HG03460 (cell line): Measurements from ENCODE around the gene VAX1.
"Not testable (repeated sequence)": the region's sequence is repeated elsewhere in the genome, so short reads cannot be mapped to it uniquely, and the experiment has no call there.

Experiments
- ATAC-seq: cut with Tn5 transposase; IDR thresholded peaks from one replicate; pipeline ENCODE4 v1.9.1; 2021; ENCODE audit not compliant: unreplicated experiment

Gene VAX1

GRCh38 chr10:117136391-117136975 is 1.6 kb downstream of the VAX1 start:
- no peak for ATAC-seq

- no peak for ATAC-seq
Observed at GRCh38 chr10:117135480-117136140, 2.5 kb downstream of the VAX1 start.

GRCh38 chr10:117135026-117135372 is 3.1 kb downstream of the VAX1 start:
- no peak for ATAC-seq

DNA sequence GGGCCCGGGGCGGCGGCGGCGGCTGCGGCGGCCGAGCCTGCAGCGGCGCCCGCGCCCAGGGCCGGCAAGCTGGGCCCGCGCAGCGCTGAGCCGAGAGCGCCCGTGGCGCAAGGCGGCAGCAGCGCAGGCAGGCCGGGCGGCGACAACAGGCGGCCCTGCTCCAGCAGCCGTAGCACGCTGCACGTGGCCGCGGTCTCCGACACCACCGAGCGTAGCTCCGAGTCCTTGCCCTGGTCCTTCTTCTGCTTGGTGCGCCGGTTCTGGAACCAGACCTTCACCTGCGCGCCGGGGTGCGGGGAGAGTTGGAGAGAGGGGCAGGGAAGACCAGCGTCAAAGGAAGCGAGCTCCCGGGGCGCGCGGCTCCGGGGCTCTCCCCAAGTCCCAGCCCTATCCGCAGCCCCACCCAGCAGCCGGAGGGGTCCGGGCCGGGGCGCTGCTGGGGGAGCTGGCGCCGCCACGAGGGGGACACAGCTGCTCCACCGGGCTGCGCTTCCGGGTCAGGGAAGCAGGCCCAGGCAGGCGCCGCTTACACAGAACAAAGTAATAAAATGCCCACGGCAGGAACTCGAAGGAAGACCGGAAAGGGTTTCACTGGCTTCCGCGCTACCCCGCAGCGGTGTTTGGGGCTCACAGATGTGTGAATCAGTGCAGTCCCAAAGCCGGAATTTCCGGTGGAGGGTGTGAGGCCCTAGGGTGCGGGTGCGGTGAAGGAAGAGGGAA is 3.6 kb downstream of the VAX1 start:
- ATAC-seq = no peak

- ATAC-seq = no peak
Observed at GRCh38 chr10:117134056-117134305, 4.1 kb downstream of the VAX1 start.

GRCh38 chr10:117133273-117134055 is 4.6 kb downstream of the VAX1 start:
- no peak for ATAC-seq

DNA sequence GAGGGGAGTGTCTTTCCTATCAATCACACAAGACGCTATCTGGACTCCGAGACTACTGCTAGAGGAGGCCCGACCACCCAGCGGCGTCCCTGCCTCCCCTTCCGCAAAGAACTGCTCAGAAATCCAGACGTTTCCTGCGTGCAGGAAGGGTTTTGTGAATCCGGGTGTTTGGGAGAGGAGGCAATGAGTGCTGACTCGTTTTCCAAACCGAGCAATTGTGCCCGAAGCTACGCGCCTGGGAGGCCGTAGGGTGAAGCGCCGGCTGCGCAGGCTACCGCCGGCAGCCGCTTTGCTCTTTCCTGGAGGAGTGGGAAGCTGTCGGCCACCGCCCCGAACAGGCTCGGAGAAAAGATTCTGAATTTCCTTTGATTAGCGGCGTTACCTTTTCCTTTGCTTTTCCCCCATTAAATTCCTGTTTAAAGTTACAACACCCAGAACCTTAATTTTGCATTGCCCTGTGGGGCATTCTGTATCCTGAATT is 5.3 kb downstream of the VAX1 start:
- ATAC-seq = no peak

DNA sequence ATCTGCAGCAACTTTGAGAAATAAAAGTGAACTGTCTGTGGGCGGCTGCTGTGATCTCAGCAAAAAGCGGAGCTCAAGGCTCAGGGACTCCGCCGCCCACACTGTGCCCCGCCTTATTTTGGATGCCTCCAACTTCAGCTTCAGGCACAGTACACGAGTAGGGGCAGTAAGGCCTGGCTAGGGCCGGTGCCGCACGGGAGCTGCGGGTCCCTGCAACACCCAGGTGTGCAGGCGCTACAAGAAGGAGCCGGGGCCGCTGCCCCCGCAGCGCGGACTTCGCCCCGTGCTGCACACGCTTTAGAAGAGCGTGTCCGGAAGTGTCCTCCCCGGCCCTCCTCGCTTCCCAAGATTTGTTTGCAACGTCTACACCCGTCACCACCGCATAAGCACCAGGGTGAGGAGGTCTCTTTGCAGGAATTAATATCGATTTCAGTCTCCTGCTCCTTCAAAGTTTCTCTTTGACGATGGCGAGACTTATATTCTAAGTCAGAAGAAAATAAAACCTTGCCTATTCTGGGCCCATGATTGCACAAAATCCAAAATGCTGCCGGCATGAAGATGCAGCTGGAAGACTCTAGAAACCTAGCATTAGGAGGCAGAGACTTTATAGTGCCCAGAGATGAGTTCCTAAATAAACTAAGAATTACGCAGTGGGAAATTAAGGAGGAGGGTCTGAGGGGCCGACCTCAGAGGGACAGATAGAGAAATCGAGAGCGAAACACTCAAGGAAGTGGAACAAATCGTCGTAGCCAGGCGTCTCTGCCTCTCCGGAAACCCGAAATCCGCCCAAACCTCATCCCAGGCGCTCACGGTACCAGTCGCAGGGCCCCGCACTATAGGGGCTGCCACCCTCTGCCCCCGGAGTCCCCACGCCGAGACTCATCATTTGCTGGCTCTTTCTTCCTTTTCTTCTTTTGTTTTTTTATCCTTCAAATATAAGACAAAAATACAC is 6.4 kb downstream of the VAX1 start:
- no peak for ATAC-seq

GRCh38 chr10:117130862-117131375 is 7.2 kb downstream of the VAX1 start:
- no peak for ATAC-seq

- no peak for ATAC-seq
Observed at GRCh38 chr10:117130346-117130745, 7.7 kb downstream of the VAX1 start.

DNA sequence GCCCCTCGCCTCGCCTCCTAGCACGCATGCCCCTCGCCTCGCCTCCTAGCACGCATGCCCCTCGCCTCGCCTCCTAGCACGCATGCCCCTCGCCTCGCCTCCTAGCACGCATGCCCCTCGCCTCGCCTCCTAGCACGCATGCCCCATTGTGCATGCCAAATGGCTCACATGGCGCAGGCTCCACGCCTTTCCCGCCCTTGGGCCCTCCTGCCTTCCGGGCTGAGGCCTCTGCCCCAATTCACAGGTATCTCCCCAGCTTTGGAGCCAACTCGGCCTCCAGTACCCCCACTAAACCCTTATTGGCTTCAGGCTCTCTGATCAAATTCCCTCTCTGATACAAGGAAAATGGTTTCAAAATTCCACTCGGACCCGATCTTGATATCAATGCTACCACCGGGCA is 11.4 kb downstream of the VAX1 start:
- ATAC-seq = not testable (repeated sequence)

DNA sequence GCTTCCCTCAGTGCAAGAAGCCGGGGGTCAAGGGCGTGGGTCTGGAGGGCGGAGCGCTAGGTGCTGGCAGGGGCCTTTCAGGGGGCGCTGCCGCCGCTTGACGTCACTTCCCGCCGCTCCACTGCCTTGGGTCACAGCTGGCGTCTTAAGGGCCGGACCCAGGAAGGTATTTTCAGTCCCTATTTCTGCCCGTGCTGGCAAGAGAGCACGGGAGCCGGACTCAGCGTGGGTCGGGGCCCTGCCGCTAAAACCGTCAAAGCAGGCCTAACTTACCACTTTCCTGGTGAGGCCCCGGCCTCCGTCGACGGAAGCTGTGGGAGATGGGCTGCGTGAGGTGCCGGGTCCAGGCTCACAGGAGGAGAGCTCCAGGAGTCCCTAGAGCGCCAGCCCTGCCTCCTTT is 12.0 kb downstream of the VAX1 start:
- no peak for ATAC-seq

DNA sequence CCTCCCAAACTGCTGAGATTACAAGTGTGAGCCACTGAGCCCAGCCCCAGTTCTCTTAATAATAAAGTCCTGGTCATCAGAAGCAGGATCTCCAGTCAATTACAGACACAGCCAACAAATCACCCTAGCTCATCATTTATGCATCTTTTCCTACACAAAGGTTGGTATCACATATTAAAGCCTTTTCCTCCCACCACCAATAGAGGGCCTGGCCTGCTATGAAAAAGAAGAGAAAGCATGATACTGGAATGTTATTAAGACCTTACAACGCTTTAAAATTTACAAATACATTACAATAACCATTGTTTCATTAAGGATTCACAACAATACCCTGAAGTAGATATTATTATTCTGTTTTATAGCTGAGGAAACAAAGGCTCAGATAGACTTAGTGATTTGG is 25.9 kb downstream of the VAX1 start:
- no peak for ATAC-seq

GRCh38 chr10:117107238-117107637 is 30.8 kb downstream of the VAX1 start:
- ATAC-seq = no peak

- no peak for ATAC-seq
Observed at GRCh38 chr10:117096599-117097201, 41.4 kb downstream of the VAX1 start.

DNA sequence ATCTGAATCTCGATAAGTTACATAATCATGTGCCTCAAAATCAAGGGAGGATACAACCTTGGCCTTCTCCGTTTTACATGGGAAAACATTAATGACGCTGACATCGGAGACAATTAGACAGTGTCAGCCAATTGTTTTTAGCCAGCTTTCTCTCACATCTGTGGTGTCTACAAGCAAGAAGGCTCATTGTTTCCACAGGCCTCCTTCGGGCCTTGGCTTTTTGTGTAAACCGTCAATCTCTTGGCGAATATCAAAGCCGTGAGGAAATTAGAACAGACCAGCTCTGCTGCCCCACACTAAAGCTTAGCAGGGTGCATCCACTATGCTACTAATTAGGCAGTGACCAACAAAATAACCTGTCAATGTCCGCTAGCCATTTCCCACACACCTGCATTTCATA is 43.2 kb downstream of the VAX1 start:
- no peak for ATAC-seq

DNA sequence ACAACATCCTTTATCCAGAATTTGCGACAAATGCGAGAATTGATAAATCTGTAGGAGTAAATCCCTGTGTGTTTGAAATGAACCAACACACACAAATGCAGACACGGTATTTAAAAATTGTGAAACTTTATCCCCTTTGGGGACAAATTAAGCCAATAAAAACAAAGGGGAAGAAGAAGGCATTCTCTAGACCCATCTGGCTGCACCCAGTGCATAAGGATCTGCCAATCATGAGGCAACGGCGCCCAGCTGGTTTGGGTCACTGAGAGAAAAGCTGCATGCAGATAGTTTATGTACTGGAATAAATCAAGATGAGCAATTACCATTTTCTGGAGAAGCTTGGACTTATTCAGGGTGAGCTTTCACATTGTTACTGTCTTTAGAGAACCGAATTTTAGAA is 45.7 kb downstream of the VAX1 start:
- no peak for ATAC-seq

- ATAC-seq = no peak
Observed at GRCh38 chr10:117090834-117091233, 47.2 kb downstream of the VAX1 start.

- ATAC-seq = no peak
Observed at GRCh38 chr10:117087521-117087920, 50.5 kb downstream of the VAX1 start.

DNA sequence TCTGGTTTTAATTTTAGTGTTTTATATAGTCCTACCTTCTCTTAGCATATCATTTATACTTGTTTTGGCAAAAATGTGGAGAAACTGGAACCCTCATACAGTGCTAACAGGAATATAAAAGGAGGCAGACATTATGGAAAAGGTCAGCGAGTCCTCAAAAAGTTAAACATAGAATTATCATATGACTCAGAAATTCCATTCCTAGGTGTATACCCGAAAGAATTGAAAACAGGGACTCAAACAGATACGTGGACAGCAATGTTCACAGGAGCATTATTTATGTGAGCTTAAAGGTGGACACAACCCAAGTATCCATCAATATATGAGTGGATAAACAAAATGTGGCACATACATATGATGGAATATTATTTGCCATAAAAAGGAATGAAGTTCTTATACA is 51.5 kb downstream of the VAX1 start:
- no peak for ATAC-seq
